Endothelial cell (in vitro differentiated cells): Measurements from ENCODE around the gene CFAP20. TPM values are rescaled to one million over a fixed set of nuclear protein-coding genes. Genes with fewer than 3 reads are reported as not detected.

Source experiments
- DNase-seq: peaks from one replicate; pipeline ENCODE4 v3.0.0; 2021; ENCODE audit warnings: low spot score
- H3K27ac Mint-ChIP-seq: one replicate; pipeline ENCODE4 v1.8.0; 2021; ENCODE audit warnings: mixed read lengths, inconsistent platforms; ENCODE audit not compliant: unreplicated experiment
- H3K27me3 Mint-ChIP-seq: one replicate; pipeline ENCODE4 v1.8.0; 2021; ENCODE audit warnings: mild to moderate bottlenecking, moderate library complexity, mixed read lengths, inconsistent platforms; ENCODE audit not compliant: unreplicated experiment
- H3K36me3 Mint-ChIP-seq: one replicate; pipeline ENCODE4 v1.8.0; 2021; ENCODE audit warnings: mild to moderate bottlenecking, low read depth, mixed read lengths, inconsistent platforms; ENCODE audit not compliant: unreplicated experiment
- H3K4me1 Mint-ChIP-seq: one replicate; pipeline ENCODE4 v1.8.0; 2021; ENCODE audit warnings: mild to moderate bottlenecking, mixed read lengths, inconsistent platforms; ENCODE audit not compliant: unreplicated experiment
- H3K4me3 Mint-ChIP-seq: one replicate; pipeline ENCODE4 v1.8.0; 2021; ENCODE audit warnings: mild to moderate bottlenecking, mixed read lengths, inconsistent platforms; ENCODE audit not compliant: unreplicated experiment
- H3K9me3 Mint-ChIP-seq: one replicate; pipeline ENCODE4 v1.8.0; 2021; ENCODE audit warnings: mixed read lengths, inconsistent platforms; ENCODE audit not compliant: unreplicated experiment
- CTCF ChIP-seq: fragments of 200-600 bp; sonication (generic); IDR thresholded peaks from one replicate; pipeline ENCODE4 v1.5.0; 2021; ENCODE audit warnings: antibody characterized with exemption; ENCODE audit not compliant: unreplicated experiment
- total RNA-seq: library from RNA; stranded (reverse); fragmentation: NEBNext Ultra II Directional; extraction: Animal tissue kit (Norgen Biotek cat#: 25700); gene quantifications from one replicate; pipeline ENCODE4 v1.2.1, GENCODE V29; 2021; ENCODE audit not compliant: unreplicated experiment

Gene CFAP20
- total RNA-seq, 1 donor from 2014 or later, result 89.7 TPM

DNA sequence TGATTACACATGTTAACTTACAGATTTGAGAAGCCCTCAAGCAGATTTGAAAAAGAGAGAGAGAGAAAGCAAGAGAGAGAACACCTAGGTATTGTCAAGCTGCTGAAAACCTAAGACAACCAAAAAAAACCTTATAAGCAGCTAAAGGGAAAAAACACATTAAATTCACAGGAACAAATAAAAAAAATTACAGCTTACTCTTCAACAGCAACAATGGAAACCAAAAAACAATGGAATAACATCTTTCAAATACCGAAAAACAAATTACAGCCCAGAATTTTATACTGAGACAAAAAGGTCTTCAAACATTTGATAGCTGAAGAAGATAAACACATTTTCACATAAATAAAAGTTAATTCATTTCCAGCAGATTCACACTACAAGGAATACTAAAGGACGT lies 8.4 kb upstream of the CFAP20 start:
- Mint-ChIP-seq H3K9me3 (no peaks in the 10 kb centered on the region), H3K27me3 (no peaks in the 10 kb centered on the region), H3K27ac (no peak overlapping the region), H3K36me3 (peaks cover 9% of the 10 kb centered on the region), H3K4me1 (no peaks in the 10 kb centered on the region), H3K4me3 (no peak overlapping the region)
- no peak for DNase-seq
- no peak for TF ChIP-seq CTCF

GRCh38 chr16:58128711-58129096 lies 477 bp downstream of the CFAP20 start:
- Mint-ChIP-seq H3K4me3 (peak overlapping the region; percentile 96), H3K36me3 (peaks cover 10% of the 10 kb centered on the region), H3K27me3 (peaks cover 6% of the 10 kb centered on the region), H3K27ac (peak overlapping the region; percentile 79), H3K9me3 (no peaks in the 10 kb centered on the region), H3K4me1 (peaks cover 42% of the 10 kb centered on the region)
- DNase-seq, result peak; percentile 34
- TF ChIP-seq CTCF, result no peak

DNA sequence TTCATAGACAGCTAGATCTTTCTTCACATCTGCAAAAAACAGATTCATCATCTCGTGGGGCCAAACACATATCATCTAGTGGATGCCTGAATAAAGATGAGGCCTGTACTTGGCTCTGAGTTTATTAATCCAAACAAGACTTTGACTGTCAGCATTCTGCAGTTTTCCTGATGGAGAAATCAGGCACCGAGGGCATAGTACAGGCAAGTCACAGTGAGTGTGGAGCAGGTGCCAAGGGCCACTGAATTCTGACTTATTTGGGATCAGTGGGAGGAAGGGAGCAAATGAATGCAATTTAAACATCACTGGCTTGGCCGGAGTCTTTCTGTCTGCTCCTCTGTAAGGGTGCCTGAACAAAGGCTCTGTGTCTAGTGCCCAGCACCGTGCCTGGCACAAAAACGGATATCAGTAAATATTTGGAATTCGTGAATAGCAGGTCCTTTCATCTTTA lies 975 bp downstream of the CFAP20 start:
- Mint-ChIP-seq H3K4me3 (peak overlapping the region; percentile 96), H3K9me3 (no peaks in the 10 kb centered on the region), H3K4me1 (peaks cover 43% of the 10 kb centered on the region), H3K36me3 (peaks cover 10% of the 10 kb centered on the region), H3K27me3 (peaks cover 6% of the 10 kb centered on the region), H3K27ac (peak overlapping the region; percentile 79)
- DNase-seq, result no peak
- no peak for TF ChIP-seq CTCF

DNA sequence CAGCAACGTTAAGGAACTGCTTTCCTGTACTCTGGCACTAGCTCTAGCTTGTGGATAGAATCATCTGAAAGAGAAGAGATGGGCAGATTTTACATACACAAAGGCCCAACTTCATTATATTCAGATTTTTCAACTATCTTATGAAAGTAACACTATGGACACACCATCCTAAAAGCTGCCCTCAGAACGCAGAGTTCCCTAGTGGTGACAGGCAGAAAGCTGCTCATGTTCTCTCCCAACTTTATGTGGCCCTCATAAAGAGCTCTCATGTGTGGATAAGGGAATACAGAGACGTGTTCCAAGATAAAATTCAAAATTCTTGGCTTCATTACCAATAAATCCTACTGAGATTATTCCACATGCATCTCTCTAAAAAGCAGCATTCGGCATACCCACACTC lies 1.5 kb downstream of the CFAP20 start:
- Mint-ChIP-seq H3K9me3 (no peaks in the 10 kb centered on the region), H3K4me3 (peak overlapping the region; percentile 96), H3K27me3 (peaks cover 6% of the 10 kb centered on the region), H3K27ac (peak overlapping the region; percentile 79), H3K4me1 (peaks cover 45% of the 10 kb centered on the region), H3K36me3 (peaks cover 10% of the 10 kb centered on the region)
- no peak for TF ChIP-seq CTCF
- DNase-seq, result no peak

- H3K36me3 Mint-ChIP-seq, result peaks cover 10% of the 10 kb centered on the region
- DNase-seq, result no peak
- peak overlapping the region; percentile 79 for H3K27ac Mint-ChIP-seq
These were observed 2.1 kb downstream of the CFAP20 start for GRCh38 chr16:58127033-58127556.

More at GRCh38 chr16:58127033-58127556, 2.1 kb downstream of the CFAP20 start:
- Mint-ChIP-seq H3K27me3 (peaks cover 6% of the 10 kb centered on the region), H3K9me3 (no peaks in the 10 kb centered on the region), H3K4me3 (peak overlapping the region; percentile 96), H3K4me1 (peaks cover 48% of the 10 kb centered on the region)
- TF ChIP-seq CTCF, result peak; percentile 19
